ENCODE data around the gene TBCCD1. TPM values are rescaled to one million over a fixed set of nuclear protein-coding genes. Genes with fewer than 3 reads are reported as not detected.

The TBCCD1 gene
- total RNA-seq, 1 experiment from 2014 or later: 7.4 TPM

DNA sequence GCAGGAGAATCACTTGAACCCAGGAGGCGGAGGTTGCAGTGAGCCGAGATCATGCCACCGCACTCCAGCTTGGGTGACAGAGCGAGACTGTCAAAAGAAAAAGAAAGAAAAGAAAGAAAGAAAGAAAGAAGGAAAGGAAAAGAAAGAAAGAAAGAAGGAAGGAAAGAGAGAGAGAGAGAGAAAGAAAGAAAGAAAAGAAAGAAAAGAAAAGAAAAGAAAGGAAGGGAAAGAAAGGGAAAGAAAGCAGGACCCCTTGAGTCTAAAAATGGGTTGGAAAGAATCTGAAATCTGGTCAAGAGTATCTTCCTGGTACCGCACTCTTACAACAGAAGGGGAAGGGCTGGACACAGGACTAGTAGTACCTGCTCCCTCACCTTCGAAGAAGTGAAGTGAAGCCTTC, 42.5 kb downstream of the TBCCD1 start:
- Mint-ChIP-seq H3K27ac (no peak overlapping the region), H3K36me3 (ENCODE audit: insufficient read depth in 1 of 3, low read depth in 3 of 3) (no peaks in the 10 kb centered on the region; a peak in 1 of 7 replicates), H3K9me3 (peaks cover 0 to 2% of the 10 kb centered on the region in 2 experiments; a peak in 3 of 5 replicates), H3K4me3 (no peak overlapping the region), H3K4me1 (peaks cover 0 to 7% of the 10 kb centered on the region in 2 experiments; a peak in 2 of 4 replicates), H3K27me3 (ENCODE audit: low read depth) (peaks cover 13% of the 10 kb centered on the region)
- H4K91ac ChIP-seq (ENCODE audit: insufficient read length, low read depth, low read length): no peak overlapping the region
- no peak overlapping the region for H4K5ac ChIP-seq (ENCODE audit: insufficient read length, low read depth, low read length)
- no peaks in the 10 kb centered on the region for H3K79me2 ChIP-seq (ENCODE audit: insufficient read depth, low read length)
- H3K23ac ChIP-seq (ENCODE audit: insufficient read length, low read depth, low read length): no peak overlapping the region
- H2AFZ ChIP-seq (ENCODE audit: low read length): no peak overlapping the region
- no peak overlapping the region for H2BK5ac ChIP-seq (ENCODE audit: insufficient read length, low read length)
- no peak overlapping the region for H3K4me2 ChIP-seq (ENCODE audit: insufficient read depth, insufficient read length, low read length)
- TF ChIP-seq, protein P1, sequence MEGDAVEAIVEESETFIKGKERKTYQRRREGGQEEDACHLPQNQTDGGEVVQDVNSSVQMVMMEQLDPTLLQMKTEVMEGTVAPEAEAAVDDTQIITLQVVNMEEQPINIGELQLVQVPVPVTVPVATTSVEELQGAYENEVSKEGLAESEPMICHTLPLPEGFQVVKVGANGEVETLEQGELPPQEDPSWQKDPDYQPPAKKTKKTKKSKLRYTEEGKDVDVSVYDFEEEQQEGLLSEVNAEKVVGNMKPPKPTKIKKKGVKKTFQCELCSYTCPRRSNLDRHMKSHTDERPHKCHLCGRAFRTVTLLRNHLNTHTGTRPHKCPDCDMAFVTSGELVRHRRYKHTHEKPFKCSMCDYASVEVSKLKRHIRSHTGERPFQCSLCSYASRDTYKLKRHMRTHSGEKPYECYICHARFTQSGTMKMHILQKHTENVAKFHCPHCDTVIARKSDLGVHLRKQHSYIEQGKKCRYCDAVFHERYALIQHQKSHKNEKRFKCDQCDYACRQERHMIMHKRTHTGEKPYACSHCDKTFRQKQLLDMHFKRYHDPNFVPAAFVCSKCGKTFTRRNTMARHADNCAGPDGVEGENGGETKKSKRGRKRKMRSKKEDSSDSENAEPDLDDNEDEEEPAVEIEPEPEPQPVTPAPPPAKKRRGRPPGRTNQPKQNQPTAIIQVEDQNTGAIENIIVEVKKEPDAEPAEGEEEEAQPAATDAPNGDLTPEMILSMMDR (conservative IDR thresholded peaks at IDR 0.05): no peak
- no peak overlapping the region for H3K56ac ChIP-seq (ENCODE audit: insufficient read length, low read depth, low read length)
- H3K9me3 ChIP-seq (ENCODE audit: control insufficient read depth, low read depth, low read length): no peaks in the 10 kb centered on the region
- no peaks in the 10 kb centered on the region for H3K4me1 ChIP-seq (ENCODE audit: insufficient read depth, low read length)
- H3K4ac ChIP-seq (ENCODE audit: low read depth, low read length): no peak overlapping the region
- H4K20me1 ChIP-seq (ENCODE audit: control insufficient read depth, insufficient read depth, insufficient read length): no peaks in the 10 kb centered on the region
- no peaks in the 10 kb centered on the region for H3K79me1 ChIP-seq (ENCODE audit: insufficient read depth, low read depth, low read length, poor library complexity, severe bottlenecking)
- H2BK12ac ChIP-seq (ENCODE audit: insufficient read length, low read depth, low read length): no peak overlapping the region
- no peaks in the 10 kb centered on the region for H3K27me3 ChIP-seq (ENCODE audit: insufficient read depth, low read length)
- H2BK120ac ChIP-seq (ENCODE audit: low read depth, low read length, poor library complexity, severe bottlenecking): no peak overlapping the region
- no peak overlapping the region for H3K27ac ChIP-seq (ENCODE audit: insufficient read length, low read depth, low read length)
- H3K18ac ChIP-seq (ENCODE audit: insufficient read length, low read depth, low read length): no peak overlapping the region
- no CpG with 5 or more reads among the region's 6 CpGs for WGBS (ENCODE audit: extremely low coverage, insufficient read length, low lambda C conversion rate)
- H2AK5ac ChIP-seq (ENCODE audit: insufficient read length, low read length): no peak overlapping the region
- H2BK15ac ChIP-seq (ENCODE audit: low read depth, low read length): no peak overlapping the region
- no peak overlapping the region for H2BK20ac ChIP-seq (ENCODE audit: low read depth, low read length, poor library complexity, severe bottlenecking)
- DNase-seq: no peak
- H3K14ac ChIP-seq (ENCODE audit: insufficient read depth, low read length): no peak overlapping the region
- no peak overlapping the region for H3K9ac ChIP-seq (ENCODE audit: extremely low read depth, insufficient read length, low read length)
- H3T11ph ChIP-seq (ENCODE audit: low read length): no peak overlapping the region
- no peaks in the 10 kb centered on the region for H3K23me2 ChIP-seq (ENCODE audit: insufficient read length, low read depth, low read length, poor library complexity, severe bottlenecking)
- H4K8ac ChIP-seq (replicated peaks; ENCODE audit: insufficient read length, low read depth, low read length): no peak overlapping the region

Data from H9 (cell line).